HEK293 (cell line): Measurements from ENCODE around the gene HOXA6.

Source experiments
- AEBP2 ChIP-seq: fragments of 450-650 bp; formaldehyde crosslinking; IDR thresholded peaks from 2 replicates; pipeline ENCODE4 v1.5.1; 2016; ENCODE audit warnings: missing biosample characterization, missing genetic modification characterization, borderline replicate concordance
- EGR2 ChIP-seq: fragments of 450-650 bp; formaldehyde crosslinking; IDR thresholded peaks from 2 replicates; pipeline ENCODE4 v1.5.1; 2016; ENCODE audit warnings: low read depth, missing biosample characterization, missing genetic modification characterization
- GLI2 ChIP-seq: fragments of 450-650 bp; formaldehyde crosslinking; IDR thresholded peaks from 2 replicates; pipeline ENCODE4; 2017; ENCODE audit warnings: missing biosample characterization, missing genetic modification characterization, low read depth, borderline replicate concordance
- HOXD13 ChIP-seq: sonication (generic); formaldehyde crosslinking; IDR thresholded peaks from 2 replicates; pipeline ENCODE4 v1.8.0; 2022; ENCODE audit warnings: missing genetic modification reagents, borderline replicate concordance
- KLF16 ChIP-seq: fragments of 450-650 bp; formaldehyde crosslinking; IDR thresholded peaks from 2 replicates; pipeline ENCODE4 v1.5.1; 2017; ENCODE audit warnings: missing biosample characterization, missing genetic modification characterization
- MEIS1 ChIP-seq: sonication (generic); formaldehyde crosslinking; IDR thresholded peaks from 2 replicates; pipeline ENCODE4 v1.8.1; 2022; ENCODE audit warnings: missing genetic modification reagents, mild to moderate bottlenecking, borderline replicate concordance
- MYNN ChIP-seq: fragments of 450-650 bp; formaldehyde crosslinking; IDR thresholded peaks from 2 replicates; pipeline ENCODE4 v1.5.1; 2016; ENCODE audit warnings: missing biosample characterization, missing genetic modification characterization, borderline replicate concordance
- MZF1 ChIP-seq: fragments of 450-650 bp; formaldehyde crosslinking; IDR thresholded peaks from 2 replicates; pipeline ENCODE4 v1.5.1; 2017; ENCODE audit warnings: missing biosample characterization, missing genetic modification characterization, borderline replicate concordance
- RBAK ChIP-seq: fragments of 450-650 bp; formaldehyde crosslinking; IDR thresholded peaks from 2 replicates; pipeline ENCODE4 v1.5.1; 2016; ENCODE audit warnings: missing biosample characterization, missing genetic modification characterization
- SCRT1 ChIP-seq: fragments of 450-650 bp; formaldehyde crosslinking; IDR thresholded peaks from 2 replicates; pipeline ENCODE4 v1.5.1; 2016; ENCODE audit warnings: missing biosample characterization, missing genetic modification characterization, borderline replicate concordance
- SP7 ChIP-seq: fragments of 450-650 bp; formaldehyde crosslinking; IDR thresholded peaks from 2 replicates; pipeline ENCODE4 v1.5.1; 2016; ENCODE audit warnings: missing biosample characterization, missing genetic modification characterization
- ZBTB1 ChIP-seq: fragments of 450-650 bp; formaldehyde crosslinking; IDR thresholded peaks from 2 replicates; pipeline ENCODE4 v1.5.1; 2016; ENCODE audit warnings: missing biosample characterization, missing genetic modification characterization
- ZNF132 ChIP-seq: fragments of 450-650 bp; formaldehyde crosslinking; IDR thresholded peaks from 2 replicates; pipeline ENCODE4 v1.5.1; 2017; ENCODE audit warnings: missing biosample characterization, missing genetic modification characterization, borderline replicate concordance
- ZNF155 ChIP-seq: fragments of 450-650 bp; formaldehyde crosslinking; IDR thresholded peaks from 2 replicates; pipeline ENCODE4 v1.5.1; 2016; ENCODE audit warnings: missing biosample characterization, missing genetic modification characterization
- ZNF16 ChIP-seq: fragments of 450-650 bp; formaldehyde crosslinking; IDR thresholded peaks from 2 replicates; pipeline ENCODE4 v1.5.1; 2016; ENCODE audit warnings: low read depth, missing biosample characterization, missing genetic modification characterization
- ZNF169 ChIP-seq: fragments of 450-650 bp; formaldehyde crosslinking; IDR thresholded peaks from 2 replicates; pipeline ENCODE4 v1.5.1; 2016; ENCODE audit warnings: missing biosample characterization, missing genetic modification characterization
- ZNF175 ChIP-seq: fragments of 450-650 bp; formaldehyde crosslinking; IDR thresholded peaks from 2 replicates; pipeline ENCODE4 v1.5.1; 2016; ENCODE audit warnings: missing biosample characterization, missing genetic modification characterization
- ZNF221 ChIP-seq: fragments of 450-650 bp; formaldehyde crosslinking; IDR thresholded peaks from 2 replicates; pipeline ENCODE4 v1.5.1; 2017; ENCODE audit warnings: missing biosample characterization, missing genetic modification characterization, borderline replicate concordance
- ZNF239 ChIP-seq: fragments of 450-650 bp; formaldehyde crosslinking; IDR thresholded peaks from 2 replicates; pipeline ENCODE4 v1.5.1; 2016; ENCODE audit warnings: missing biosample characterization, missing genetic modification characterization
- ZNF248 ChIP-seq: fragments of 450-650 bp; formaldehyde crosslinking; IDR thresholded peaks from 2 replicates; pipeline ENCODE4 v1.5.1; 2017; ENCODE audit warnings: missing biosample characterization, missing genetic modification characterization
- ZNF335 ChIP-seq: fragments of 450-650 bp; formaldehyde crosslinking; conservative IDR thresholded peaks from 2 replicates; pipeline ENCODE4 v1.5.1; 2016; ENCODE audit warnings: missing biosample characterization, missing genetic modification characterization
- ZNF404 ChIP-seq: fragments of 450-650 bp; formaldehyde crosslinking; IDR thresholded peaks from 2 replicates; pipeline ENCODE4 v1.5.1; 2017; ENCODE audit warnings: missing biosample characterization, missing genetic modification characterization
- ZNF416 ChIP-seq: fragments of 450-650 bp; formaldehyde crosslinking; IDR thresholded peaks from 2 replicates; pipeline ENCODE4 v1.5.1; 2016; ENCODE audit warnings: missing biosample characterization, missing genetic modification characterization
- ZNF423 ChIP-seq: fragments of 450-650 bp; formaldehyde crosslinking; IDR thresholded peaks from 2 replicates; pipeline ENCODE4 v1.5.1; 2016; ENCODE audit warnings: missing biosample characterization, missing genetic modification characterization
- ZNF521 ChIP-seq: fragments of 450-650 bp; formaldehyde crosslinking; IDR thresholded peaks from 2 replicates; pipeline ENCODE4 v1.5.1; 2017; ENCODE audit warnings: missing biosample characterization, mild to moderate bottlenecking, missing genetic modification characterization
- ZNF658 ChIP-seq: fragments of 450-650 bp; formaldehyde crosslinking; IDR thresholded peaks from 2 replicates; pipeline ENCODE4; 2016; ENCODE audit warnings: missing biosample characterization, missing genetic modification characterization
- ZNF660 ChIP-seq: fragments of 450-650 bp; IDR thresholded peaks from 2 replicates; pipeline ENCODE4 v1.5.1; 2018; ENCODE audit warnings: missing biosample characterization, mild to moderate bottlenecking, missing genetic modification characterization
- ZXDB ChIP-seq: fragments of 450-650 bp; formaldehyde crosslinking; IDR thresholded peaks from 2 replicates; pipeline ENCODE4 v1.5.1; 2016; ENCODE audit warnings: missing biosample characterization, missing genetic modification characterization
- TF ChIP-seq, protein P1 (sequence below): fragments of 450-650 bp; IDR thresholded peaks from 2 replicates; pipeline ENCODE4 v1.5.1; 2018; ENCODE audit warnings: missing biosample characterization, missing genetic modification characterization
- TF ChIP-seq, protein P2 (sequence below): fragments of 450-650 bp; formaldehyde crosslinking; IDR thresholded peaks from 2 replicates; pipeline ENCODE4 v1.5.1; 2017; ENCODE audit warnings: missing biosample characterization, missing genetic modification characterization
- TF ChIP-seq, protein P3 (sequence below): fragments of 450-650 bp; formaldehyde crosslinking; IDR thresholded peaks from 2 replicates; pipeline ENCODE4 v1.5.0; 2017; ENCODE audit warnings: missing biosample characterization, missing genetic modification characterization, borderline replicate concordance
- TF ChIP-seq, protein P4 (sequence below): fragments of 450-650 bp; formaldehyde crosslinking; IDR thresholded peaks from 2 replicates; pipeline ENCODE4; 2016; ENCODE audit warnings: missing biosample characterization, missing genetic modification characterization

The HOXA6 gene

GRCh38 chr7:27111042-27111750 lies 36.4 kb downstream of the HOXA6 start (continued):
- TF ChIP-seq, protein P1, sequence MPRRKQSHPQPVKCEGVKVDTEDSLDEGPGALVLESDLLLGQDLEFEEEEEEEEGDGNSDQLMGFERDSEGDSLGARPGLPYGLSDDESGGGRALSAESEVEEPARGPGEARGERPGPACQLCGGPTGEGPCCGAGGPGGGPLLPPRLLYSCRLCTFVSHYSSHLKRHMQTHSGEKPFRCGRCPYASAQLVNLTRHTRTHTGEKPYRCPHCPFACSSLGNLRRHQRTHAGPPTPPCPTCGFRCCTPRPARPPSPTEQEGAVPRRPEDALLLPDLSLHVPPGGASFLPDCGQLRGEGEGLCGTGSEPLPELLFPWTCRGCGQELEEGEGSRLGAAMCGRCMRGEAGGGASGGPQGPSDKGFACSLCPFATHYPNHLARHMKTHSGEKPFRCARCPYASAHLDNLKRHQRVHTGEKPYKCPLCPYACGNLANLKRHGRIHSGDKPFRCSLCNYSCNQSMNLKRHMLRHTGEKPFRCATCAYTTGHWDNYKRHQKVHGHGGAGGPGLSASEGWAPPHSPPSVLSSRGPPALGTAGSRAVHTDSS (tag by site-specific recombination): no peak
- TF ChIP-seq KLF16 (tag by site-specific recombination) (no peak), ZNF521 (tag by site-specific recombination) (no peak), ZNF155 (no peak), AEBP2 (tag by site-specific recombination) (no peak), MEIS1 (CRISPR knock-in tag) (no peak), ZNF335 (tag by site-specific recombination) (peak; percentile 30; the same call in 1 of the 2 replicates), MZF1 (tag by site-specific recombination) (0 out of 2 replicates have a peak, but pooled peaks have one; percentile 7), ZNF248 (tag by site-specific recombination) (no peak), GLI2 (tag by site-specific recombination) (no peak), ZNF660 (tag by site-specific recombination) (no peak; the same call in 1 of the 2 replicates), ZXDB (tag by site-specific recombination) (0 out of 2 replicates have a peak, but pooled peaks have one; percentile 3), ZNF16 (no peak), ZNF416 (tag by site-specific recombination) (no peak), ZNF175 (tag by site-specific recombination) (no peak), EGR2 (tag by site-specific recombination) (no peak), ZNF239 (no peak), SP7 (peak; percentile 56), ZNF423 (tag by site-specific recombination) (no peak), ZNF658 (no peak), HOXD13 (CRISPR knock-in tag) (no peak), RBAK (no peak), ZNF221 (no peak), ZNF132 (tag by site-specific recombination) (no peak), MYNN (tag by site-specific recombination) (no peak), ZNF404 (no peak), ZBTB1 (no peak), ZNF169 (tag by site-specific recombination) (no peak), SCRT1 (tag by site-specific recombination) (no peak)
- TF ChIP-seq, protein P2, sequence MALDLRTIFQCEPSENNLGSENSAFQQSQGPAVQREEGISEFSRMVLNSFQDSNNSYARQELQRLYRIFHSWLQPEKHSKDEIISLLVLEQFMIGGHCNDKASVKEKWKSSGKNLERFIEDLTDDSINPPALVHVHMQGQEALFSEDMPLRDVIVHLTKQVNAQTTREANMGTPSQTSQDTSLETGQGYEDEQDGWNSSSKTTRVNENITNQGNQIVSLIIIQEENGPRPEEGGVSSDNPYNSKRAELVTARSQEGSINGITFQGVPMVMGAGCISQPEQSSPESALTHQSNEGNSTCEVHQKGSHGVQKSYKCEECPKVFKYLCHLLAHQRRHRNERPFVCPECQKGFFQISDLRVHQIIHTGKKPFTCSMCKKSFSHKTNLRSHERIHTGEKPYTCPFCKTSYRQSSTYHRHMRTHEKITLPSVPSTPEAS (tag by site-specific recombination): peak; percentile 81
- TF ChIP-seq, protein P3, sequence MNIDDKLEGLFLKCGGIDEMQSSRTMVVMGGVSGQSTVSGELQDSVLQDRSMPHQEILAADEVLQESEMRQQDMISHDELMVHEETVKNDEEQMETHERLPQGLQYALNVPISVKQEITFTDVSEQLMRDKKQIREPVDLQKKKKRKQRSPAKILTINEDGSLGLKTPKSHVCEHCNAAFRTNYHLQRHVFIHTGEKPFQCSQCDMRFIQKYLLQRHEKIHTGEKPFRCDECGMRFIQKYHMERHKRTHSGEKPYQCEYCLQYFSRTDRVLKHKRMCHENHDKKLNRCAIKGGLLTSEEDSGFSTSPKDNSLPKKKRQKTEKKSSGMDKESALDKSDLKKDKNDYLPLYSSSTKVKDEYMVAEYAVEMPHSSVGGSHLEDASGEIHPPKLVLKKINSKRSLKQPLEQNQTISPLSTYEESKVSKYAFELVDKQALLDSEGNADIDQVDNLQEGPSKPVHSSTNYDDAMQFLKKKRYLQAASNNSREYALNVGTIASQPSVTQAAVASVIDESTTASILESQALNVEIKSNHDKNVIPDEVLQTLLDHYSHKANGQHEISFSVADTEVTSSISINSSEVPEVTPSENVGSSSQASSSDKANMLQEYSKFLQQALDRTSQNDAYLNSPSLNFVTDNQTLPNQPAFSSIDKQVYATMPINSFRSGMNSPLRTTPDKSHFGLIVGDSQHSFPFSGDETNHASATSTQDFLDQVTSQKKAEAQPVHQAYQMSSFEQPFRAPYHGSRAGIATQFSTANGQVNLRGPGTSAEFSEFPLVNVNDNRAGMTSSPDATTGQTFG (tag by site-specific recombination): no peak
- TF ChIP-seq, protein P4, sequence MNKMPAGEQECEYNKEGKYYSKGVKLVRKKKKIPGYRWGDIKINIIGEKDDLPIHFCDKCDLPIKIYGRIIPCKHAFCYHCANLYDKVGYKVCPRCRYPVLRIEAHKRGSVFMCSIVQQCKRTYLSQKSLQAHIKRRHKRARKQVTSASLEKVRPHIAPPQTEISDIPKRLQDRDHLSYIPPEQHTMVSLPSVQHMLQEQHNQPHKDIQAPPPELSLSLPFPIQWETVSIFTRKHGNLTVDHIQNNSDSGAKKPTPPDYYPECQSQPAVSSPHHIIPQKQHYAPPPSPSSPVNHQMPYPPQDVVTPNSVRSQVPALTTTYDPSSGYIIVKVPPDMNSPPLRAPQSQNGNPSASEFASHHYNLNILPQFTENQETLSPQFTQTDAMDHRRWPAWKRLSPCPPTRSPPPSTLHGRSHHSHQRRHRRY (tag by site-specific recombination): no peak
